PFSK-1 (cell line): ENCODE results near the gene KIF5C.

Experiments
- FOXP2 ChIP-seq: optimal IDR thresholded peaks from 2 replicates; pipeline ENCODE3; 2011; ENCODE audit warnings: borderline replicate concordance, control low read depth, inconsistent platforms; ENCODE audit not compliant: insufficient read depth; ENCODE audit errors: extremely low read length, extremely low read depth
- POLR2AphosphoS5 ChIP-seq: IDR thresholded peaks from 2 replicates; pipeline ENCODE4 v1.6.1; 2012; ENCODE audit warnings: low read depth, mild to moderate bottlenecking, control low read depth, low read length, moderate library complexity
- SIN3A ChIP-seq: IDR thresholded peaks from 2 replicates; pipeline ENCODE4 v1.6.1; 2012; ENCODE audit warnings: mild to moderate bottlenecking, low read length, moderate library complexity, borderline replicate concordance; ENCODE audit not compliant: insufficient read depth
- TAF1 ChIP-seq: IDR thresholded peaks from 2 replicates; pipeline ENCODE4 v1.6.1; 2012; ENCODE audit warnings: low read length, control low read depth, borderline replicate concordance; ENCODE audit not compliant: insufficient read depth
- TF ChIP-seq, protein P1 (sequence below), 2 experiments: IDR thresholded peaks; 2 replicates each; pipeline versions ENCODE4 v1.6.1 to v1.8.0; 2011 to 2012; ENCODE audit warnings: low read depth in 2 of 2, low read length in 2 of 2, control low read depth in 1 of 2, inconsistent platforms in 1 of 2, mild to moderate bottlenecking in 1 of 2, moderate library complexity in 1 of 2; ENCODE audit not compliant: insufficient read depth in 1 of 2

Gene KIF5C

DNA sequence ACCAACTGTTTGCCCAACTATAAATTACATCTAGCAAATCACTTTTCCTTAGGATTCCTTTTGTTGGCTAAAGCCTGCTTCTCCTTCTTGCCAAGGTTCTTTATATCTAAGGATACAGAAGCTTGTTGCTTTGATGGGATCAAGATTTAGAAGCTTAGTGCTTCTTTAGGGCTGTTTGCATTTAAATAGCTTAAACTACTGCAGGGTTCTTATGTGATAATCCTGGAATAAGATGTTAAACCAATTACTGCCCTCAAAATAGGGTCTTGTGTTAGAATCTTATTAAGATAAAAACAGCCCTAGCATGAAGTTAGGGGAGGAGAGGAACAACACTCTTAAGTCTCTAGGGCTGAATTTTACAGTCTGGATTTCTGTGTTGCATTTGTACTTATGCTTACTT lies 64.2 kb downstream of the KIF5C start:
- TF ChIP-seq TAF1 (no peak), SIN3A (no peak), POLR2AphosphoS5 (no peak), FOXP2 (no peak)
- TF ChIP-seq, protein P1, sequence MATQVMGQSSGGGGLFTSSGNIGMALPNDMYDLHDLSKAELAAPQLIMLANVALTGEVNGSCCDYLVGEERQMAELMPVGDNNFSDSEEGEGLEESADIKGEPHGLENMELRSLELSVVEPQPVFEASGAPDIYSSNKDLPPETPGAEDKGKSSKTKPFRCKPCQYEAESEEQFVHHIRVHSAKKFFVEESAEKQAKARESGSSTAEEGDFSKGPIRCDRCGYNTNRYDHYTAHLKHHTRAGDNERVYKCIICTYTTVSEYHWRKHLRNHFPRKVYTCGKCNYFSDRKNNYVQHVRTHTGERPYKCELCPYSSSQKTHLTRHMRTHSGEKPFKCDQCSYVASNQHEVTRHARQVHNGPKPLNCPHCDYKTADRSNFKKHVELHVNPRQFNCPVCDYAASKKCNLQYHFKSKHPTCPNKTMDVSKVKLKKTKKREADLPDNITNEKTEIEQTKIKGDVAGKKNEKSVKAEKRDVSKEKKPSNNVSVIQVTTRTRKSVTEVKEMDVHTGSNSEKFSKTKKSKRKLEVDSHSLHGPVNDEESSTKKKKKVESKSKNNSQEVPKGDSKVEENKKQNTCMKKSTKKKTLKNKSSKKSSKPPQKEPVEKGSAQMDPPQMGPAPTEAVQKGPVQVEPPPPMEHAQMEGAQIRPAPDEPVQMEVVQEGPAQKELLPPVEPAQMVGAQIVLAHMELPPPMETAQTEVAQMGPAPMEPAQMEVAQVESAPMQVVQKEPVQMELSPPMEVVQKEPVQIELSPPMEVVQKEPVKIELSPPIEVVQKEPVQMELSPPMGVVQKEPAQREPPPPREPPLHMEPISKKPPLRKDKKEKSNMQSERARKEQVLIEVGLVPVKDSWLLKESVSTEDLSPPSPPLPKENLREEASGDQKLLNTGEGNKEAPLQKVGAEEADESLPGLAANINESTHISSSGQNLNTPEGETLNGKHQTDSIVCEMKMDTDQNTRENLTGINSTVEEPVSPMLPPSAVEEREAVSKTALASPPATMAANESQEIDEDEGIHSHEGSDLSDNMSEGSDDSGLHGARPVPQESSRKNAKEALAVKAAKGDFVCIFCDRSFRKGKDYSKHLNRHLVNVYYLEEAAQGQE (IDR thresholded peaks at IDR 0.05; ENCODE audit: insufficient read depth in 1 of 2, low read depth in 2 of 2, low read length in 2 of 2): no peak

DNA sequence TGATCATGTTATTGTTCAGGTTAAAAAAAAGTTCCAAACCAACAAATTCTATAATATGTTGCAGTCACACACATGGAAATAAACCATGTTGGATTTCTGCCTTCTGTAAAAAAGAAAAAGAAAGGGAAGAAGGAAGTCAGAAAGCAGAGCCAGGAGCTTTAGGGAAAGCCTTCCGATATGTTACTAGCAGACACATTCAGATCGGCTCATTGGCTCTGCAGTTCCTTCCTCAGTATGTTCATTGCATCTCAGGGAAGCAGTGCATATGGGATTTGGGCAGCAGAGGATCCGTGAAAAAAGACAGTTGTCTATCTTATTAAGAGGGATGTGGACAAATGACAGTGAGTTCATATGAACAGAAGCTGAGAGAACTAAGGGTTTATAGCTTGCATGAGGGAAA lies 68.1 kb downstream of the KIF5C start:
- TF ChIP-seq POLR2AphosphoS5 (no peak), SIN3A (no peak), TAF1 (no peak), FOXP2 (no peak)
- TF ChIP-seq, protein P1 (IDR thresholded peaks at IDR 0.05; ENCODE audit: insufficient read depth in 1 of 2, low read depth in 2 of 2, low read length in 2 of 2): no peak

DNA sequence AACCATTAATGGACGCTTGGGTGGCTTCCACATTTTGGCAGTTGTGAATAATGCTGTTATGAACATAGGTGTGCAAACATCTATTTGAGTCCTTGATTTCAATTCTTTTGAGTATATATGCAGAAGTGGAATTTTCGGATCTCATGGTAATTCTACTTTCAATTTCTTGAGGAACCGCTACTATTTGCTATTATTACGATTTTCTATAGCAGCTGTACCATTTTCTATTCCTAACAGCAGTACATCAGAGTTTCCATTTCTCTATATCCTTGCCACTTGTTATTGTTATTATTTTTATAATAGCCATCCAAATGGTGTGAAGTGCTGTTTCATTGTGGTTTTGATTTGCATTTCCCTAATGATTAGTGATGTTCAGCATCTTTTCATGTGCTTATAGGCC lies 69.5 kb downstream of the KIF5C start:
- TF ChIP-seq POLR2AphosphoS5: no peak
- TF ChIP-seq FOXP2: no peak
- TF ChIP-seq, protein P1 (IDR thresholded peaks at IDR 0.05; ENCODE audit: insufficient read depth in 1 of 2, low read depth in 2 of 2, low read length in 2 of 2): no peak
- no peak for TF ChIP-seq SIN3A
- TF ChIP-seq TAF1: no peak

DNA sequence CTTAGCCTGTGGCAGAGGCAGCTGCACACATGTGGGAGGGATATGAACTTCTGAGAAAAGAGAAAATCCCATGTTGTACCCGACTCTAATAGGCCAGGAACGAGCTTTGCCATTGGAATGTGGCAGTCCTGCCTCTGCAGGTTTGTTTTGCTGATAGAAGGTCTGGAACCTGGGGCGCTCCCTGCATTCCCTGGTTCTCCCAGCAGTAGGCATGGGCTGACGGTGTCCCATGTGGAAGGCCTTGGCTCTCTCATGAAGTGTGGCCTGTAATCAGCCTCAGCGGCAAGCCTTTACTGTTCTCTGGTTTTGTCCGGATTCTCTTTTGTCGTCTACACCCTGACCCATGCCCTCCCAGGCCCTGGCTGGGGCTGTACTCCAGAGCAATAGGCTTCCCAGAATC lies 72.3 kb downstream of the KIF5C start:
- TF ChIP-seq, protein P1 (IDR thresholded peaks at IDR 0.05; ENCODE audit: insufficient read depth in 1 of 2, low read depth in 2 of 2, low read length in 2 of 2): no peak
- TF ChIP-seq TAF1: no peak
- TF ChIP-seq POLR2AphosphoS5: no peak
- TF ChIP-seq FOXP2: no peak
- TF ChIP-seq SIN3A: no peak

DNA sequence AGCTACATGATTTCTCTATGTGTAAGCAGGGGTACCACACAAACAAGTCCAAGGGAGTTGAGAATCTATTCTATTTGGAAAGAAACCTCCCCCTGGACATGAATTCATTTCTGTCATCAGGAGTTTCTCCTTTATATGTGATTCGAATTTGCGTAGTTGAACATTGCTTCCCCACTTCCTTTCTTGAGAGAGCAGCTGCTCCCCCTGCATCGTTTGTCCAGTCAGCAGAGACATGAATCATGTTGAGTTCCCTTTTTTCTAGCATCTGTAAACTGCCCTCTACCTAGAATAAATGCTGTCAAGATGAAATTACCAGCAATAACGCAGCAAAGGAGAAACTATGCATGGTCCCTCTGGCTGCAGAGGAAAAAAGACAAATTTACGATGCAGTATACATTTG lies 73.8 kb downstream of the KIF5C start:
- TF ChIP-seq SIN3A (no peak), TAF1 (no peak), FOXP2 (no peak), POLR2AphosphoS5 (no peak)
- TF ChIP-seq, protein P1 (IDR thresholded peaks at IDR 0.05; ENCODE audit: insufficient read depth in 1 of 2, low read depth in 2 of 2, low read length in 2 of 2): no peak
